ENCODE measurements around the gene MRPS24. TPM values are rescaled to one million over a fixed set of nuclear protein-coding genes. Genes with fewer than 3 reads are reported as not detected.

The MRPS24 gene
- total RNA-seq, 1 donor from 2014 or later, result 123 TPM

- intact Hi-C loops (cut with micrococcal nuclease), result loop anchor here (1.0 to 2.0 kb wide), 3 partner anchors 35 to 56 kb away; partner anchors contain the start of genes UBE2D4 and URGCP
- H3K27me3 Mint-ChIP-seq, result no peaks in the 10 kb centered on the region
- H3K4me3 Mint-ChIP-seq, result peak overlapping the region; percentile 95
- H3K9me3 Mint-ChIP-seq, result no peaks in the 10 kb centered on the region
- H3K36me3 Mint-ChIP-seq (ENCODE audit: low read depth), result peaks cover 30% of the 10 kb centered on the region
- peak overlapping the region; percentile 84 for H3K27ac Mint-ChIP-seq
- DNase-seq, result no peak
- peaks cover 18% of the 10 kb centered on the region for H3K4me1 Mint-ChIP-seq
Measured at GRCh38 chr7:43869867-43870240, 537 bp upstream of the MRPS24 start.

- H3K27ac Mint-ChIP-seq, result peak overlapping the region; percentile 84
- peaks cover 18% of the 10 kb centered on the region for H3K4me1 Mint-ChIP-seq
- H3K9me3 Mint-ChIP-seq, result no peaks in the 10 kb centered on the region
- H3K36me3 Mint-ChIP-seq (ENCODE audit: low read depth), result peaks cover 27% of the 10 kb centered on the region
- H3K27me3 Mint-ChIP-seq, result no peaks in the 10 kb centered on the region
- no peak for DNase-seq
- intact Hi-C loops (cut with micrococcal nuclease), result loop anchor here (1.0 to 2.0 kb wide), 3 partner anchors 34 to 58 kb away; partner anchors contain the start of genes UBE2D4 and URGCP
- H3K4me3 Mint-ChIP-seq, result peak overlapping the region; percentile 95
Measured at GRCh38 chr7:43868681-43869005, 674 bp downstream of the MRPS24 start.

GRCh38 chr7:43868181-43868580, 1.1 kb downstream of the MRPS24 start:
- intact Hi-C loops (cut with micrococcal nuclease), result loop anchor here (2.0 kb wide), 2 partner anchors 33 to 39 kb away; partner anchors contain the start of gene URGCP
- Mint-ChIP-seq H3K9me3 (no peaks in the 10 kb centered on the region), H3K27me3 (peaks cover 4% of the 10 kb centered on the region), H3K36me3 (ENCODE audit: low read depth) (peaks cover 24% of the 10 kb centered on the region), H3K27ac (no peak overlapping the region), H3K4me3 (peak overlapping the region; percentile 95), H3K4me1 (peaks cover 18% of the 10 kb centered on the region)
- no peak for DNase-seq

GRCh38 chr7:43865277-43865676, 4.0 kb downstream of the MRPS24 start:
- peaks cover 22% of the 10 kb centered on the region for H3K36me3 Mint-ChIP-seq (ENCODE audit: low read depth)
- no peak overlapping the region for H3K27ac Mint-ChIP-seq

GRCh38 chr7:43864126-43864525, 5.2 kb downstream of the MRPS24 start:
- H3K36me3 Mint-ChIP-seq (ENCODE audit: low read depth), result peaks cover 22% of the 10 kb centered on the region
- peaks cover 7% of the 10 kb centered on the region for H3K4me1 Mint-ChIP-seq
- H3K9me3 Mint-ChIP-seq, result no peaks in the 10 kb centered on the region
- no peak for DNase-seq
- H3K4me3 Mint-ChIP-seq, result no peak overlapping the region
- H3K27ac Mint-ChIP-seq, result no peak overlapping the region
- H3K27me3 Mint-ChIP-seq, result peaks cover 19% of the 10 kb centered on the region
- intact Hi-C loops (cut with micrococcal nuclease), result no loop called here

More at GRCh38 chr7:43865277-43865676, 4.0 kb downstream of the MRPS24 start:
- H3K27me3 Mint-ChIP-seq, result peaks cover 16% of the 10 kb centered on the region
- intact Hi-C loops (cut with micrococcal nuclease), result no loop called here
- DNase-seq, result no peak
- no peak overlapping the region for H3K4me3 Mint-ChIP-seq
- peaks cover 13% of the 10 kb centered on the region for H3K4me1 Mint-ChIP-seq
- H3K9me3 Mint-ChIP-seq, result no peaks in the 10 kb centered on the region

- DNase-seq, result no peak
- Mint-ChIP-seq H3K27me3 (peaks cover 11% of the 10 kb centered on the region), H3K4me3 (no peak overlapping the region), H3K4me1 (no peaks in the 10 kb centered on the region), H3K36me3 (ENCODE audit: low read depth) (no peaks in the 10 kb centered on the region), H3K27ac (no peak overlapping the region), H3K9me3 (no peaks in the 10 kb centered on the region)
- intact Hi-C loops (cut with micrococcal nuclease), result no loop called here
Measured at GRCh38 chr7:43856996-43857395, 12.3 kb downstream of the MRPS24 start.

GRCh38 chr7:43856316-43856715, 13.0 kb downstream of the MRPS24 start:
- no peak overlapping the region for H3K4me3 Mint-ChIP-seq
- DNase-seq, result no peak
- peaks cover 9% of the 10 kb centered on the region for H3K27me3 Mint-ChIP-seq
- H3K9me3 Mint-ChIP-seq, result no peaks in the 10 kb centered on the region
- H3K4me1 Mint-ChIP-seq, result no peaks in the 10 kb centered on the region
- no peak overlapping the region for H3K27ac Mint-ChIP-seq
- intact Hi-C loops (cut with micrococcal nuclease), result no loop called here
- H3K36me3 Mint-ChIP-seq (ENCODE audit: low read depth), result no peaks in the 10 kb centered on the region

GRCh38 chr7:43855176-43855575, 14.1 kb downstream of the MRPS24 start:
- H3K9me3 Mint-ChIP-seq, result no peaks in the 10 kb centered on the region
- no peaks in the 10 kb centered on the region for H3K4me1 Mint-ChIP-seq
- peaks cover 4% of the 10 kb centered on the region for H3K27me3 Mint-ChIP-seq
- no peaks in the 10 kb centered on the region for H3K36me3 Mint-ChIP-seq (ENCODE audit: low read depth)
- H3K4me3 Mint-ChIP-seq, result no peak overlapping the region
- no peak for DNase-seq
- no peak overlapping the region for H3K27ac Mint-ChIP-seq
- intact Hi-C loops (cut with micrococcal nuclease), result no loop called here

- Mint-ChIP-seq H3K4me3 (no peak overlapping the region), H3K36me3 (ENCODE audit: low read depth) (no peaks in the 10 kb centered on the region), H3K4me1 (no peaks in the 10 kb centered on the region), H3K27me3 (peaks cover 11% of the 10 kb centered on the region), H3K27ac (no peak overlapping the region), H3K9me3 (no peaks in the 10 kb centered on the region)
- no peak for DNase-seq
- intact Hi-C loops (cut with micrococcal nuclease), result no loop called here
Measured at GRCh38 chr7:43851805-43852204, 17.5 kb downstream of the MRPS24 start.

GRCh38 chr7:43850348-43851116, 18.8 kb downstream of the MRPS24 start:
- Mint-ChIP-seq H3K27ac (no peak overlapping the region), H3K27me3 (peaks cover 11% of the 10 kb centered on the region), H3K36me3 (ENCODE audit: low read depth) (no peaks in the 10 kb centered on the region), H3K9me3 (no peaks in the 10 kb centered on the region), H3K4me1 (no peaks in the 10 kb centered on the region), H3K4me3 (no peak overlapping the region)
- intact Hi-C loops (cut with micrococcal nuclease), result no loop called here
- no peak for DNase-seq

- Mint-ChIP-seq H3K27me3 (peaks cover 11% of the 10 kb centered on the region), H3K4me1 (no peaks in the 10 kb centered on the region), H3K9me3 (no peaks in the 10 kb centered on the region), H3K27ac (no peak overlapping the region), H3K36me3 (ENCODE audit: low read depth) (no peaks in the 10 kb centered on the region), H3K4me3 (no peak overlapping the region)
- intact Hi-C loops (cut with micrococcal nuclease), result no loop called here
- DNase-seq, result no peak
Measured at GRCh38 chr7:43849047-43849446, 20.3 kb downstream of the MRPS24 start.

- Mint-ChIP-seq H3K4me3 (no peak overlapping the region), H3K36me3 (ENCODE audit: low read depth) (no peaks in the 10 kb centered on the region), H3K27me3 (peaks cover 11% of the 10 kb centered on the region), H3K27ac (no peak overlapping the region), H3K9me3 (no peaks in the 10 kb centered on the region), H3K4me1 (no peaks in the 10 kb centered on the region)
- no peak for DNase-seq
- intact Hi-C loops (cut with micrococcal nuclease), result no loop called here
Measured at GRCh38 chr7:43847496-43847895, 21.8 kb downstream of the MRPS24 start.

- Mint-ChIP-seq H3K36me3 (ENCODE audit: low read depth) (no peaks in the 10 kb centered on the region), H3K4me1 (no peaks in the 10 kb centered on the region), H3K4me3 (no peak overlapping the region), H3K27ac (no peak overlapping the region), H3K27me3 (peaks cover 16% of the 10 kb centered on the region), H3K9me3 (no peaks in the 10 kb centered on the region)
- intact Hi-C loops (cut with micrococcal nuclease), result no loop called here
- DNase-seq, result no peak
Measured at GRCh38 chr7:43844662-43845061, 24.7 kb downstream of the MRPS24 start.

- Mint-ChIP-seq H3K9me3 (no peaks in the 10 kb centered on the region), H3K4me3 (no peak overlapping the region), H3K36me3 (ENCODE audit: low read depth) (no peaks in the 10 kb centered on the region), H3K27ac (no peak overlapping the region), H3K27me3 (peaks cover 16% of the 10 kb centered on the region), H3K4me1 (no peaks in the 10 kb centered on the region)
- intact Hi-C loops (cut with micrococcal nuclease), result no loop called here
- DNase-seq, result no peak
Measured at GRCh38 chr7:43844257-43844656, 25.1 kb downstream of the MRPS24 start.

GRCh38 chr7:43843296-43843695, 26.0 kb downstream of the MRPS24 start:
- intact Hi-C loops (cut with micrococcal nuclease), result no loop called here
- Mint-ChIP-seq H3K9me3 (no peaks in the 10 kb centered on the region), H3K27me3 (peaks cover 19% of the 10 kb centered on the region), H3K36me3 (ENCODE audit: low read depth) (no peaks in the 10 kb centered on the region), H3K4me3 (no peak overlapping the region), H3K27ac (no peak overlapping the region), H3K4me1 (peaks cover 5% of the 10 kb centered on the region)
- DNase-seq, result no peak
